Measurements from ENCODE around the gene VTN.
A peak's percentile ranks its signal among the peaks of the same experiment; 100 is the strongest.

Gene VTN

GRCh38 chr17:28366605-28367004 is 3.5 kb downstream of the VTN start:
- H3K4me3 Mint-ChIP-seq = no peak overlapping the region
- H3K4me1 Mint-ChIP-seq = peaks cover 6% of the 10 kb centered on the region
- H3K36me3 Mint-ChIP-seq = peaks cover 19% of the 10 kb centered on the region
- no peak for ATAC-seq
- no peaks in the 10 kb centered on the region for H3K9me3 Mint-ChIP-seq
- no peak overlapping the region for H3K27ac Mint-ChIP-seq
- no peaks in the 10 kb centered on the region for H3K27me3 Mint-ChIP-seq

GRCh38 chr17:28365487-28365886 is 4.6 kb downstream of the VTN start:
- H3K27me3 Mint-ChIP-seq = no peaks in the 10 kb centered on the region
- ATAC-seq = no peak
- H3K27ac Mint-ChIP-seq = no peak overlapping the region
- H3K9me3 Mint-ChIP-seq = no peaks in the 10 kb centered on the region
- no peak overlapping the region for H3K4me3 Mint-ChIP-seq
- H3K4me1 Mint-ChIP-seq = peaks cover 6% of the 10 kb centered on the region
- peaks cover 30% of the 10 kb centered on the region for H3K36me3 Mint-ChIP-seq

- peaks cover 35% of the 10 kb centered on the region for H3K36me3 Mint-ChIP-seq
- no peaks in the 10 kb centered on the region for H3K27me3 Mint-ChIP-seq
- no peak within 1 kb of the TSS for H3K4me3 Mint-ChIP-seq
- no peak within 1 kb of the TSS for H3K27ac Mint-ChIP-seq
- H3K9me3 Mint-ChIP-seq = no peaks in the 10 kb centered on the region
- H3K4me1 Mint-ChIP-seq = no peaks in the 10 kb centered on the region
- no peak for ATAC-seq
Measured at GRCh38 chr17:28364665-28365363, 5.3 kb downstream of the VTN start, which contains the start of gene SEBOX. Gene SEBOX, minus strand, starts transcription at chr17:28365199. Its CDS starts 48 bp downstream, at chr17:28365151.

- Mint-ChIP-seq H3K36me3 (peaks cover 35% of the 10 kb centered on the region), H3K9me3 (no peaks in the 10 kb centered on the region), H3K4me3 (no peak overlapping the region), H3K4me1 (no peaks in the 10 kb centered on the region), H3K27ac (no peak overlapping the region), H3K27me3 (no peaks in the 10 kb centered on the region)
- ATAC-seq = no peak
Measured at GRCh38 chr17:28363776-28364650, 6.1 kb downstream of the VTN start.

GRCh38 chr17:28363186-28363585 is 6.9 kb downstream of the VTN start:
- ATAC-seq = no peak
- no peak overlapping the region for H3K4me3 Mint-ChIP-seq
- no peak overlapping the region for H3K27ac Mint-ChIP-seq
- peaks cover 36% of the 10 kb centered on the region for H3K36me3 Mint-ChIP-seq
- H3K27me3 Mint-ChIP-seq = no peaks in the 10 kb centered on the region
- peaks cover 3% of the 10 kb centered on the region for H3K4me1 Mint-ChIP-seq
- H3K9me3 Mint-ChIP-seq = no peaks in the 10 kb centered on the region

GRCh38 chr17:28357901-28358197 is 12.3 kb downstream of the VTN start:
- Mint-ChIP-seq H3K27ac (peak overlapping the region; percentile 97), H3K4me1 (peaks cover 31% of the 10 kb centered on the region), H3K27me3 (no peaks in the 10 kb centered on the region), H3K9me3 (no peaks in the 10 kb centered on the region), H3K4me3 (peak overlapping the region; percentile 95), H3K36me3 (peaks cover 43% of the 10 kb centered on the region)
- no peak for ATAC-seq

GRCh38 chr17:28357061-28357900 is 12.8 kb downstream of the VTN start, which contains the start of gene POLDIP2:
Gene POLDIP2, minus strand, starts transcription at chr17:28357527. Its CDS starts 79 bp downstream, at chr17:28357448.
- peak; percentile 100 for ATAC-seq
- Mint-ChIP-seq H3K4me1 (peaks cover 31% of the 10 kb centered on the region), H3K36me3 (peaks cover 40% of the 10 kb centered on the region)

GRCh38 chr17:28350271-28350670 is 19.8 kb downstream of the VTN start:
- no peaks in the 10 kb centered on the region for H3K9me3 Mint-ChIP-seq
- H3K36me3 Mint-ChIP-seq = peaks cover 63% of the 10 kb centered on the region
- no peak for ATAC-seq
- H3K27me3 Mint-ChIP-seq = no peaks in the 10 kb centered on the region
- H3K4me3 Mint-ChIP-seq = no peak overlapping the region
- no peak overlapping the region for H3K27ac Mint-ChIP-seq
- H3K4me1 Mint-ChIP-seq = peaks cover 7% of the 10 kb centered on the region

More at GRCh38 chr17:28357061-28357900, 12.8 kb downstream of the VTN start, which contains the start of gene POLDIP2:
- no peaks in the 10 kb centered on the region for H3K9me3 Mint-ChIP-seq
- no peaks in the 10 kb centered on the region for H3K27me3 Mint-ChIP-seq
- peak within 1 kb of the TSS; percentile 97 for H3K27ac Mint-ChIP-seq
- peak within 1 kb of the TSS; percentile 95 for H3K4me3 Mint-ChIP-seq

- Mint-ChIP-seq H3K36me3 (peaks cover 66% of the 10 kb centered on the region), H3K9me3 (no peaks in the 10 kb centered on the region), H3K4me1 (no peaks in the 10 kb centered on the region), H3K27ac (no peak overlapping the region), H3K27me3 (no peaks in the 10 kb centered on the region), H3K4me3 (no peak overlapping the region)
- no peak for ATAC-seq
Measured at GRCh38 chr17:28348979-28349378, 21.1 kb downstream of the VTN start.

- Mint-ChIP-seq H3K27ac (no peak overlapping the region), H3K4me1 (no peaks in the 10 kb centered on the region), H3K27me3 (no peaks in the 10 kb centered on the region), H3K36me3 (peaks cover 69% of the 10 kb centered on the region), H3K4me3 (no peak overlapping the region), H3K9me3 (no peaks in the 10 kb centered on the region)
- ATAC-seq = no peak
Measured at GRCh38 chr17:28347261-28347891, 22.7 kb downstream of the VTN start.

- no peak overlapping the region for H3K27ac Mint-ChIP-seq
- H3K4me3 Mint-ChIP-seq = no peak overlapping the region
- no peaks in the 10 kb centered on the region for H3K4me1 Mint-ChIP-seq
- ATAC-seq = no peak
- peaks cover 73% of the 10 kb centered on the region for H3K36me3 Mint-ChIP-seq
- H3K9me3 Mint-ChIP-seq = no peaks in the 10 kb centered on the region
- H3K27me3 Mint-ChIP-seq = no peaks in the 10 kb centered on the region
Measured at GRCh38 chr17:28346746-28347246, 23.3 kb downstream of the VTN start.

GRCh38 chr17:28346199-28346580 is 23.9 kb downstream of the VTN start:
- no peak overlapping the region for H3K27ac Mint-ChIP-seq
- no peak overlapping the region for H3K4me3 Mint-ChIP-seq
- peaks cover 73% of the 10 kb centered on the region for H3K36me3 Mint-ChIP-seq
- H3K9me3 Mint-ChIP-seq = no peaks in the 10 kb centered on the region
- no peaks in the 10 kb centered on the region for H3K4me1 Mint-ChIP-seq
- ATAC-seq = no peak
- H3K27me3 Mint-ChIP-seq = no peaks in the 10 kb centered on the region

GRCh38 chr17:28345419-28346198 is 24.5 kb downstream of the VTN start:
- H3K27me3 Mint-ChIP-seq = no peaks in the 10 kb centered on the region

GRCh38 chr17:28344435-28344901 is 25.6 kb downstream of the VTN start:
- Mint-ChIP-seq H3K4me3 (no peak overlapping the region), H3K27ac (no peak overlapping the region), H3K4me1 (no peaks in the 10 kb centered on the region), H3K9me3 (no peaks in the 10 kb centered on the region), H3K27me3 (no peaks in the 10 kb centered on the region), H3K36me3 (peaks cover 67% of the 10 kb centered on the region)
- no peak for ATAC-seq

More at GRCh38 chr17:28345419-28346198, 24.5 kb downstream of the VTN start:
- Mint-ChIP-seq H3K36me3 (peaks cover 71% of the 10 kb centered on the region), H3K27ac (no peak overlapping the region), H3K4me3 (no peak overlapping the region), H3K4me1 (no peaks in the 10 kb centered on the region), H3K9me3 (no peaks in the 10 kb centered on the region)
- no peak for ATAC-seq
